HT1080 (cell line): ENCODE data around the gene TNFRSF21. TPM values are rescaled to one million over a fixed set of nuclear protein-coding genes. Genes with fewer than 3 reads are reported as not detected.
A peak's percentile ranks its signal among the peaks of the same experiment; 100 is the strongest.

Experiments
- DNase-seq: peaks from one replicate; pipeline ENCODE4 v3.0.0-alpha.2; 2015; ENCODE audit warnings: low read depth
- total RNA-seq: library from RNA; depleted of rRNA; stranded (reverse); fragments of >200 nt; shearing (Covaris generic); gene quantifications from 2 replicates; pipeline ENCODE4 v1.2.3, GENCODE V29; 2014

TNFRSF21 gene
- total RNA-seq, 1 experiment from 2014 or later = 47.5 TPM

DNA sequence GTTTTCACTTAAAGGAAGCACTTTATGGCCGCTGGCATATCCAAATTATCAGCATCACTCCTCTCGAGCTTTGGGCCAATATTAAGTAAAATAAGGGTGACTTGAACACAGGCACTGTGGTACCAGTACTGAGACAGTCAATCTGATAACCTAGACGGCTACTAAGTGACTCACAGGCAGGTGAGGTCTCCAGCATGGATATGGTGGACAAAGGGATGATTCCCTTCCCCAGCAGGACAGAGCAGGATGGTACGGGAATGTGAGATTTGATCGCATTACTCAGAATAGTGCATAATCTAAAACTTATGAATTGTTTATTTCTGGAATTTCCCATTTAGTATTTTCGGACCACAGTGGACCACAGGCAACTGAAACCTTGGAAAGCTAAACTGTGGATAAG is 55.7 kb downstream of the TNFRSF21 start:
- no peak for DNase-seq

DNA sequence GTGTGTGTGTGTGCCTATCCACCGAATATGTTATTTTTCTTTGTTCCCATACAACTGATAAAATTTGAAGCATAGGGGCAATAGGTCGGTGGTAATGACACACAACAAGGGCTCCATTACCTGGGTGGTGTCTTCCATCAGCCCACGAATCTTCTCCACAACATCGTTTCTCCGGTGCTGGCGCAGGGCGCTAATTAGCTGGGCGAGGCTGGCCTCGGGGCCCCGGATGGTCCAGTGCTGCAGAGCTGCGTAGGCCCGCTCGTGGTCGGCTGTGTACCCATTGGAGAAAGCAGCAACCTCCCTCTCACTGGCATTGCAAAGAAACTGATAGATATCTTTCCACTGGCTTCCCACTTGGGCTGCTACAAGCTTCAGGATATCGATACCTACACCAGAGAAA is 56.6 kb downstream of the TNFRSF21 start:
- DNase-seq = no peak

DNA sequence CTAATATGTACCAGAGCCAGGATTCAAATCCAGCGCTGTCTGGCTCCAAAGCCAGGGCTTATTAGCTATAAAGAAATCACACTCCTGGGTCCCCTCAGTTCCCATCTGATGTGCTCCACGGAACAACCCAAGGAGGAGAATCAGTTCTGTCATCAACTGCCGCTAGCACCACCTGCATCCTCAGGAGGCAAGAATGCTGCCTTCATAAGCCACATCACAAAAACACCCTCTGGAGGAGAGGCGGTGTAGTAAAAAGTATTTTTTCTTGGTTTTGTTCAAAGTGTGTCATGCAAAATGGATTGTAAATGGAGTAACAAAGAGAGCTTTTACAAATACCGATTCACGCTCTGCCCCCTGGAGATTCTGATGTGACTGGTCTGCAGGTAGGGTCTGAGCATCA is 57.1 kb downstream of the TNFRSF21 start:
- no peak for DNase-seq

DNA sequence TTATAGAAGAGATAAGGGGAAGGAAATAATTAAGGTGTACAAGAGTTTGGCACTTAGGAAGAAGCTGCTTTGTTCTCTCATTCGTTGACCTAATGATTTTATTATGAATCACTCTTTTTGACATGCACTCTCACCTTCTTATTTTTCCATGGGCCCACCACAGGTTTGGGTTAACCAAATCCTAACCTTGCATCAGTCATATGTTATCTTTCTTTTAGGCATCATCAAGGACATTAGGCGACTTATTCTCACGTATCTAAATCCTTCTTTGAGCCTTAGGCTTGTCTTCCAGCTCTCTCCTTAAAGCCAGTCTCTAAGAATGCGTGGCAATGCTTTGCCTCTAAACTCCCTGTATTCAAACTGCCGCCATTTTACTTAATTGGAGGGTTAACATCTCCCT is 58.3 kb downstream of the TNFRSF21 start:
- DNase-seq = no peak

DNA sequence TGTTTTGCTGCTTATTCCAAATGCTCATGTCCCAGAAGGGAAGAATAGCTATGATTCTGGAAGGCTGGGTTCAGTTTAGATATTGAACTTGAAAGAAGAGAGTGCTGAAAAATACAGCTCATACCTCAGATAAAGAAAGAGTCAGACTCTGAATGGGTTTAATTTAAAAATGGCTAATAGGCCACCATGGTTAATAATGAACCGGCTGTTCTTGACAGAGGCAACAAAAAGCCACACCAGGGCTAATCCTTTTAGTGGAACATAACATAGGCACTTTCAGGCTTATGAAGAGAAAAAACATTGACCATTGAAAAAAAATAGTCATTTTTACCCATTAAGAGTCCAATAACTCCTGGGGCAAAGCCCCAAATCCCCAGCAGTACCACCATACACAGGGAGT is 59.4 kb downstream of the TNFRSF21 start:
- DNase-seq = no peak

DNA sequence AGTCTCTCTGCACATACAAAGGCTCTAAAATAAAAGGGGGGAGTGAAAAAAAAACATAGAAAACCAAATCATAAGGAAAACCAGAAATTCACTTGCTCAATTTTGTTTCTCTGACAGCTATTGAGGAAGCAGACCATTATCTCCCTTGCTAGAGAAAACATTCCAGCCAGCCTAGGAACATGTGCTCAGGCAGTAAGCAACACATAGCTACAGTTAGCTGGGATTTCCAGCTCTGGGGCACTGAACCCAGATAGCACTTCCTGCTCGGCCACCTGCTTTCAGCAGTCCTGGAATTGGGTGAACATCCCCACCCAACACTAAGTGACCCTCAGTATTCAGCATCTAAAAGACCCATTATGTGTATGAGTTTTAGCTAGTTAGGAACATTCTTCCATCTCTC is 61.3 kb downstream of the TNFRSF21 start:
- DNase-seq = no peak

DNA sequence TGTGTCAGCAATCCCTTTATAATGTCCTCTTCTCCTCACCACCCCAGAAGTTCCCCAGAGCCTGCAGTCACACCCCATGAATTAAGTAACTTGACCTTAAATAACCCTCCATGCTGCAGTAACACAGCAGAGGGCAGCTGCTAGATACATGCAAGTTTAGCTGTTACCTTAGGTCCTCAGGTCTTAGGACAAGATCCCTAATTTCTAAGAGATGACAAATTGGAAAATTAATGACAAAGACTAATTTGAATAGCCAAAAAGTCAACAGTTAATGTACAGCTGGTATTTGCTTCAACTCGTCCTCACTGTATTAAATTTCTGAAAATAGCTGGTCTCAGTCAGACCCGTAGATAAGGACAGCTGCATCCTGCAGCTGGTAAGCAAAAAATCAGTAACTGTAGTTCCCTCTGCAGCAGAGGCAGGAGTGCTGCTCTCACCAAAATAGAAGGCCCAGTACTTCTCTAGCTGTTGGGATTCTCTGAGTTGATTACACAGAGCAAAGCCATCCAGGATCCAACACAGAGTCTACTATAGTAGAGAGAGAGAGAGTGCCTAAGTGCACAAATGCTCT is 62.4 kb downstream of the TNFRSF21 start:
- DNase-seq = no peak

DNA sequence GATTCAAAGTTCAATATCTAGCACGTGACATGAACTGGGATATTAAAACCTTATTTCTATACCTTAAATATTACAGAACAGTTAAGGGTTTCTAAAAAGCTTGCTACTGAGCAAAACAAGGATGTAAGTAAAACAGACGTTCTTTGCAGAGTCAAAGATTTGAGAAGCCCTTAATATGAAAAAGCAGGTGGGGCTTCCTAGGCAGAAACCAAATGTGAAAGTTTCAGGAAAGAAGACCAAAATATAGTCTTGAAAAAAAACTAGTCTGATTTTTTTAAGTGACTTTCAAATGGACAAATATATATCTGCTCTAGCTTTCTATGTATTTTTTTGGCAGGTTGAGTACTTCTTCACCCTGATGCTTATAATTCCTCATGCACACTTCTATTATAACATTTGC is 63.2 kb downstream of the TNFRSF21 start:
- no peak for DNase-seq

DNA sequence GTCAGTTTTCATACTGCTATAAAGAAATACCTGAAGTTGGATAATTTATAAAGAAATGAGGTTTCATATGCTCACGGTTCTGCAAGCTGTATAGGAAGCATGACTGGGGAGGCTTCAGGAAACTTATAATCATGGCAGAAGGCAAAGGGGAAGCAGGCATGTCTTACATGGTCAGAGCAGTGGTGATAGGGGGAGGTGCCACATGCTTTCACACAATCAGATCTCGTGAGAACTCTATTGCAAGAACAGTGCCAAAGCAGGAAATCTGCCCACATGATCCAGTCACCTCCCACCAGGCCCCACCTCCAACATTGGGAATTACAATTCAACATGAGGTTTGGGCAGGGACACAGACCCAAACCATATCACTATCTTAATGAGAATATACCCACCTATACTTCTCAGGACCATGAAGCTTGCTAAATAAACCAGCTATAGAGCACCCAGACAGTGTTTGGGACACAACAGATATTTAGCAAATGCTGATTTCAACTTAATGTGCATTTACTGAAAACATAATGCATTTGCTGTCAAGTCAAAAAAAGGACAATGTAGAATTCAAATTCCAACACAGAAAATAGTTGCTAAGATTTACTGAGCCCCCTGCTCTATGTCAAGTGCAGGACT is 63.8 kb downstream of the TNFRSF21 start:
- peak; percentile 31 for DNase-seq

DNA sequence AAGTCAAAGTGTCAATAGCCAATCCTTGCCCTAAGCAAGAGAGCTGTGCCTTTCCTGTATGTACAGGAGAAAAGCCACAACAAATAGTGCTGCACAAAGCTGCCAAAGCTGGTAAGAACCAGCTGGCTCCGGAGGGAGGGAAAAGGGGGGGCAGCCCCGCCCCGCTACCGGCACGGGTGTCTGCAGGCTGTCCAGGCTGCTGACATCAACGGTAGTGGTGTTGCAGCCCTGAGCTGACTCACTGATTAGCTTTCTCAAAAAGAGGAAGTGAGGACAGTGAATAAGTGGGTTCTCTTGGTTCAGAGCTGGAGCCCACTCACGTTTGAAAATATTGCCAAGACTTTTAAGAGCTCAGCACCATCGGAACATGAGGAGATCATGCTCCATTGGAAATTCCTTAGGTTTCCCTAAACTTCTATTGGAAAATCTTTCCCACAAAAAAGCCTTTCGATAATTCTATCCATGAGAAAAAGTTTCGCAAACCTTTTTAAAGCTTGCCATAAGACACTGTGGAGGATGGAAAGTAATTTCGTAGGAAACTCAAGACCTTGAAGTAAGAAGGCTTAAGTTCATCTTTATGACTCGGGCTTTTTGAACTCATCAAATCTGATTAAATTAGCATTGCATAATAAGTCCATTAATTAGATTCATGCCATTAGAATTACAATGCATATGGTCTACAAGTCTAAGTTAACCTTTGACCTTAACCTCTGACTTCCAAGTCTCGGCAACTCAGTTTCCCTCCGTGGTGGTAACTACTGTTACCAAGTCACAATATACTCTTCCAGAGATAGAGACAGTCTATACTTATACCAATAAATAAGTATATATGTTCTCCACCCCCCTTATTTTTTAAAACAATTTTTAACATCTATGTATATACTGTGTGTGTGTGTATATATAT is 67.0 kb downstream of the TNFRSF21 start:
- peak; percentile 97 for DNase-seq

DNA sequence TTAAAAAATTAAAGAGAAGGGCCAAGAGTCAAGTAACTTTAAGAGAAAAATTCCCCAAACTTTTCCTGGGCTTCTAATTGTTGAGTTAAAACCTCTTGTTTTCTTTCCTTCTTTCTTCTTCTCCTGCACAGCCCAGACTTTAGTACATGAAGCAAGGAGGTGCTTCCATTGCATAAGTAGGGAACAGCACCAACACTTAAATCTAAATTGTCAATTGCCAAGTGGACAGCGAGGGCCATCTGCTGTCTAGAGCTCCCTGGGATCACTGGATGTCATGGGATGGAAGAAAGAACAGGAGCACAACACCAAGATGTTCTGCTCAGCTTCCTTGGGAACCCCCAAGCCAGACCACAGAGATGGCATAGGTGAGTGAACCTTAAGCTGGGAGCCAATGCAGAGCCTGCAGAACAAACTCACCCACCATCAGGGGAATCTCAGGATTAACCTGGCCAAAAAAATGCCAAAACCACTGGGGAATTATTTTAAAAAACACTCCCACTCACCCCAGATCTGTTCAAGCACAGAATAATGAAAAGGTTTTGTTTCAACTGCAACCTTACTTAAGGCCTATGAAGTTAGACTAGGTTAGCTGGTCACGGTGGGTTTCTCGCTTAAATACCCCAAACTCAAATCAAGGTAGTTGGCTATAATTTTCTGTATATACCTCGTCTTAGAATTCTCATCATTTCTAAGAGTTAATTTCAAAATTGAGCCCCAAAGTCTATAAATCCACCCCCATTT is 67.8 kb downstream of the TNFRSF21 start:
- DNase-seq = no peak

DNA sequence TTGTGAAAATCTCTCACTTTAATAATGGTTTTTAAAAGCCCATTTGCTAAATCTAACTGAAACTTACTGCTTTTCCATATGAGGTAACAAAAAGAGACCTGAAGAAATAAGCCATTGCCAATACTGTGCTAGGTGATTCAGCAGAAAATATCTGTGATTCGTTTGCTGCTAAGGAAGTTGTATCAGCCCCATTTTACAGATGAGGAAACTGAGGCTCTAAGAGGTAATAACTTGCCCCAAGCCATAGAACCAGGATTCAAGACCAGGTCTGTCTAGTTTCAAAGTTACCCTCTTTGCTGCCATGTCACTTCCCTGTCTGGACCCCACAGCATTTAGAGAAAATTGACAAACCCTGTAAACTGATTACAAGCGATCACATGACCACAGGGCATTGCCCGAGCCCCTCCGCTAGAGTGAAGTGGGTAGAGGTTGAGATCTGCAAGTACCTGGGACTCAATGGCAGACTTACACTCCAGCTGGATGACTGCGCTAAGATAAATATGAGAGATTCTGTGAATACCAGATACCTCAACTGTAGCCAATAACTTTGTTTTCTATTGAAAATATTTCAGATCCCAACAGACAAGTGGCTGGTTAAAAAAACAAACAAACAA is 69.3 kb downstream of the TNFRSF21 start:
- no peak for DNase-seq

DNA sequence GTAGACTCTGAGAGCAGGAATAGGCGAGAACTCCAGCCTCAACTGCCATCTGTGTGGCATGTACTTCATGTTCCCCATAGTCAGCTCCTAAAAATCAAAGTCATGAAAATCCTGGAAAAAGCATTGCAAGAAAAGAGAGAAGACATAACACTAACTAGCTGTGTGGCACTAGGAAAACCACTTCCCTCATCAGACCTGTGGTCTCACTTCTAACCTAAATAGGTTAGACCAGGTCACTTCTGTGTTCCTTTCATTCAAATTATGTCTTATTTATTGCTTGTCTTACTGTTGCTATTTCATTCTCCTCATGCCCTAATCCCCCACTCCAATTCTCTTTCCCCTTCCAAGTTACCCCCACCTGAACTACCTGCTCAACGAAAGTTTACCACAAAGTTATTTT is 70.2 kb downstream of the TNFRSF21 start:
- DNase-seq = no peak

DNA sequence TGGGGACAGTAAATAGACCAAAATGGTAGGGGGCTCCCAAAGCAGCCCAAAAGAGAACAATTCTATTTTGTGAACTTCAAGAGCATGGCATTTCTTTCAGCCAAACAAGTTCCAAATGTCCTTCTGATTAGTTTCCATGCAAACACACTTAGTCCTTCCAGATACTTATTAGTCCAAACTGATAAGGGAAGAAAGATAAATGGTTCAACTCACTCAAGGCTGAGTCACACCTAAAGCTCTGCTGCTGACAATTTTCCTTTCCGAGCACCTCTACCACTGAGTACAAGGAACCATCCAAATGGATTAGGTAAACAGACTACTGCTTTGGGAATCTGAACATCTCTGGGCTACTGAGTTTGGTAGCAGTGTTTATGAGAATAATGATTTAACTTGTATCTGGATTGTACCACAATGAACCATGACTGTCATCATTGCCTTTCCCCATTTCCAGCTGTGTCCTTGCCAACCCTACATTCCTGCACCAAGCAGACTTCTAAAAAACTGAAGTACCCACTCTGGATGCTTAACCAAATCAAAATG is 71.2 kb downstream of the TNFRSF21 start:
- DNase-seq = no peak

DNA sequence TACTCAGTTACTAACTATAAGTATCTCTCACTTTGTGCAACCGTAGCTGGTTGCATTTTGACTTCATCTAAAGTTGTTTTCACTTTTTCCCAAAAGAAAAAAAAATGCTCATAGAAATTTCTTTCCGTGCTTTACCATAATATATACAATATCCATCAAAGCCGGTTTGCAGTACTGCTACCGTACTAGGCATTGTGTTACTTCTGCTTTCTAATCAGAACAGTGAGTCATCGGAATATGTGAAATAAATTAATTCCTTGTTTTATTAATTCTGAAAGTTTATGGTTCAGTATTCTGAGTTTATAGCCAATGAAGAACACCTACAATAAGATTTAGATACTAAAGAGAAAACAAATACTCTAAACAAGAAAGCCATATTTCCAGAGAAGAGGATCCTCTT is 72.5 kb downstream of the TNFRSF21 start:
- DNase-seq = no peak

DNA sequence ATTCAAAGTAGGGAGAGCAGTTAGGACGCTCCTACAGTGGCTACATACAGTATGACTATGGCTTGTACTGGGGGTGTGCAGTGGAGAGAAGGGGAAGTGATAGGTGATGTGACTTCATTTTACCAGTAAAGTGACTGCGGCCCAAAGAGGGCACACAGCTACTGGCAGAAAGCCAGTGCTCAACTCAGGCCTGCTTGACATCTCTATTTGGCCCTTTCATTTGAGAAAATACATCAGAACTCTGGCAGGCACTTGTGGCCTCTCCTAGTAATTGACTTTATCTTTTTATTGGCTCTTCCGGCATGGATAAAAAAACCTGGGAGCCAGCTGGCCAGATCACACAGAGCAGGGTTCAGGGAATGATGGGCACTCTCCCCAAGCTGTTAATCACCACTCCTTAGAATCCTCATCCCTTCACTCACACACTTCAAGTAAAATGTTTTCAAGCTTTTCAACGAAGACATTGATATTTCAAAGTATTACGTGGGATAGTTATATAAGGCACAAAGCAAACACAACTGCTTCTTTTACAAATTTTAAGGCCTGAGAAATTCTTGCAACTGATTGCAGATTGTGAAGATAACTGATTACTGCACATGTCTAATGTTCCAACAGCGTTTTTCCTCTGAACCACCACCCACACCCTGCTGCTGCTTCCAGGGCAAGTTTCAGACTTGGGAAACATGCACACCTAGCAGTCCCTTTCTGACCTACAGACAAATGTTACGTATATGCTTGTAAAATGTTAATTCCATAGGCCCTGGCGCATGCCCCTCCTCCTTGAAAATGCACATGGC is 73.5 kb downstream of the TNFRSF21 start:
- DNase-seq = no peak

DNA sequence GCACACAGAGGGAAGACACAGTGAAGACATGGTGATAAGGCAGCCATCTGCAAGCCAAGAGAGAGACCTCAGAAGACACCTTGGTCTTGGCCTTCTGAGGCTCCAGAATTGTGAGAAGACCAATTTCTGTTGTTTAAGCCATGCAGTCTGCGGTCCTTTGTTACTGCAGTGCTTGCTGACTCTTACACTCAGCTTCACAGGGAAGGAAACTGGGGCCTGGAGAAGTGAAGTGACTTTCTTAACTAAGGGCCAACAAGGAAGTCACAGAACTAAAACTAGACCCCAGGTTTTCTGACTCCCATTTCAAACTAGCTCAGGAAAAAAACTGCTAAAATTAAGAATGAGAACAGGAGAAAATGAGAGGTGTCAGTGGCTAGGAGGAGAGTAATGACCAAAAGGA is 74.3 kb downstream of the TNFRSF21 start:
- no peak for DNase-seq

DNA sequence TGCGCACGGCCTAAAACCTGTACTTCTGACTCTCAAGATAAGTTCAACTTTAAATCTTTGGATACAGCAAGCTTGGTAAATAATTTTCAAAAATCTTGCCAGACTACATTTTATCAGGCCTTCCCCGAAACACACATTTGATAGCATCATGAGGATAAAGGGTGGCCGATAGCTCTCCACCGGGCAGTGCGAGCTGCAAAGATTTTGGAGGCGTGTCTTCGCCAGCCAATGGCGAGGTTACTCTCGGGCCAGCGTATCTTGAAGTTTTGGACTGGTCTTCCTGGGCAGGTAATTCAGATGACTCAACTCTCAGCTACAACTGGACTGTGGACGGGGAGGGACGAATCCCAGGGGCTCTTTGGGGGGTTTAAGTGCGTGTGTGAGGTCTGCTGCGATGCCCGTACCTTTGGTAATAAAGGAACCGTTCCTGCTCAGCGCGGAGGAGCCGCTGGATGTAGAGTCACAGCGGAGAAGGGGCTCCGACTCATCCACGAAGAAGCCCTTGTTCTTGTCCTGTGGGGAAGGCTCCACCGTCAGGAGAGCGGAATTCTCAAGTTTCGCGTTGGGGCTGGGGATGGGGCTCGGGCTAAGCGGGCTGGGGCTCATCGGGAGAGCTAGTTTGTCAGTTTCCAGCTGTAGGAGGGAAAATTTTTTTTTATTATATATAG is 75.3 kb downstream of the TNFRSF21 start:
- no peak for DNase-seq

DNA sequence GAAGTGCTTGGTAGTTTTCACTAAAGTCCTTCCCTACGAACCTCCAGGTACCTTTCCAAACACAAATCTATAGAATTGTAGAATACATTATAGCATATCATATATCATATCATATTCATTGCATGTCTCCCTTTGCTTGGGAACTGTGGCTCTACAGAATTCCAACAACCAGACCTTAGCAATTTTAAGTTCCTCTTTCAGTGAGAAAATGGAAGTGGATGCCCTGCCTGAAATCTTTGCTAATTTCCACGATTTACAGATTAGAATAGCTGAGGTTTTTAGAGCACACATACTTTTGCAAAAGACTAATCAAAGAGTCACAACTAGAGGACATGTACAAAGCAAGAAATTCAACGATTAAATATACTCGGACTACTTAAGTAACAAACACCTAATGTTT is 78.6 kb downstream of the TNFRSF21 start:
- DNase-seq = no peak

DNA sequence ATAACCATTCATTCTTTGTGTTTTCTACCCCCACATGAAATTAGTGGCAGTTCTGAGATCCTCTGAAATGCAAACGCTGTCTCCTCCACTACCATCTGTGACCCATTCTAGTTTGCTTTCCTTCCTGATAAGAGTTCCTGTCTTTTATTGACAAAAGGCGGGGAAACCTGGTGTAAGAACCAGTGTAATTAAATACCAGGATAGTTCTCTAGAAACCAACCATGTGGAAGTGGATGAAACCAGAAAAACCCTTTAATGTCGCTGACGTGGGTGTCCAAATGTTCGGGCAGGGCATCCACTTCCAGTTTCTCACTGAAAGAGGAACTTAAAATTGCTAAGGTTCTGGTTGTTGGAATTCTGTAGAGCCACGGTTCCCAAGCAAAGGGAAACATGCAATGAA is 79.1 kb downstream of the TNFRSF21 start:
- DNase-seq = no peak
